ENCODE results near the gene KRTAP5-5. TPM values are rescaled to one million over a fixed set of nuclear protein-coding genes. Genes with fewer than 3 reads are reported as not detected.
"Not testable (repeated sequence)": the region's sequence is repeated elsewhere in the genome, so short reads cannot be mapped to it uniquely, and the experiment has no call there.

KRTAP5-5 gene
- total RNA-seq, 1 donor from 2014 or later, result not detected

GRCh38 chr11:1598816-1599215 is 30.8 kb upstream of the KRTAP5-5 start:
- Mint-ChIP-seq H3K9me3 (ENCODE audit: unreplicated experiment) (peaks cover 16% of the 10 kb centered on the region), H3K27ac (ENCODE audit: unreplicated experiment) (no peak overlapping the region), H3K4me1 (ENCODE audit: low read depth, unreplicated experiment) (no peaks in the 10 kb centered on the region), H3K36me3 (ENCODE audit: unreplicated experiment) (peaks cover 14% of the 10 kb centered on the region), H3K27me3 (ENCODE audit: unreplicated experiment) (peaks cover 9% of the 10 kb centered on the region), H3K4me3 (ENCODE audit: unreplicated experiment) (no peak overlapping the region)
- no peak for DNase-seq
- no peak for TF ChIP-seq CTCF (IDR thresholded peaks at IDR 0.05; ENCODE audit: partially characterized antibody, unreplicated experiment)

GRCh38 chr11:1600626-1601025 is 28.9 kb upstream of the KRTAP5-5 start:
- Mint-ChIP-seq H3K9me3 (ENCODE audit: unreplicated experiment) (peaks cover 16% of the 10 kb centered on the region), H3K27me3 (ENCODE audit: unreplicated experiment) (peaks cover 9% of the 10 kb centered on the region), H3K36me3 (ENCODE audit: unreplicated experiment) (peaks cover 14% of the 10 kb centered on the region), H3K27ac (ENCODE audit: unreplicated experiment) (no peak overlapping the region), H3K4me1 (ENCODE audit: low read depth, unreplicated experiment) (no peaks in the 10 kb centered on the region), H3K4me3 (ENCODE audit: unreplicated experiment) (no peak overlapping the region)
- no peak for TF ChIP-seq CTCF (IDR thresholded peaks at IDR 0.05; ENCODE audit: partially characterized antibody, unreplicated experiment)
- no peak for DNase-seq

GRCh38 chr11:1601663-1602062 is 27.9 kb upstream of the KRTAP5-5 start:
- not testable (repeated sequence) for H3K27me3 Mint-ChIP-seq (ENCODE audit: unreplicated experiment); DNase-seq
- H3K36me3 Mint-ChIP-seq (ENCODE audit: unreplicated experiment), result peaks cover 14% of the 10 kb centered on the region

GRCh38 chr11:1603629-1604028 is 25.9 kb upstream of the KRTAP5-5 start:
- DNase-seq, result no peak
- Mint-ChIP-seq H3K4me3 (ENCODE audit: unreplicated experiment) (no peak overlapping the region), H3K36me3 (ENCODE audit: unreplicated experiment) (peaks cover 2% of the 10 kb centered on the region), H3K27me3 (ENCODE audit: unreplicated experiment) (peaks cover 10% of the 10 kb centered on the region), H3K9me3 (ENCODE audit: unreplicated experiment) (peaks cover 18% of the 10 kb centered on the region), H3K27ac (ENCODE audit: unreplicated experiment) (no peak overlapping the region), H3K4me1 (ENCODE audit: low read depth, unreplicated experiment) (peaks cover 3% of the 10 kb centered on the region)
- TF ChIP-seq CTCF (IDR thresholded peaks at IDR 0.05; ENCODE audit: partially characterized antibody, unreplicated experiment), result no peak

More at GRCh38 chr11:1601663-1602062, 27.9 kb upstream of the KRTAP5-5 start:
- H3K9me3 Mint-ChIP-seq (ENCODE audit: unreplicated experiment), result peaks cover 17% of the 10 kb centered on the region
- H3K4me3 Mint-ChIP-seq (ENCODE audit: unreplicated experiment); H3K27ac Mint-ChIP-seq (ENCODE audit: unreplicated experiment); H3K4me1 Mint-ChIP-seq (ENCODE audit: low read depth, unreplicated experiment): not testable (repeated sequence)

GRCh38 chr11:1604181-1604580 is 25.4 kb upstream of the KRTAP5-5 start:
- H3K4me1 Mint-ChIP-seq (ENCODE audit: low read depth, unreplicated experiment), result peaks cover 3% of the 10 kb centered on the region
- no peak overlapping the region for H3K27ac Mint-ChIP-seq (ENCODE audit: unreplicated experiment)
- H3K4me3 Mint-ChIP-seq (ENCODE audit: unreplicated experiment), result no peak overlapping the region
- no peaks in the 10 kb centered on the region for H3K36me3 Mint-ChIP-seq (ENCODE audit: unreplicated experiment)
- no peak for DNase-seq
- TF ChIP-seq CTCF (IDR thresholded peaks at IDR 0.05; ENCODE audit: partially characterized antibody, unreplicated experiment), result no peak
- peaks cover 10% of the 10 kb centered on the region for H3K27me3 Mint-ChIP-seq (ENCODE audit: unreplicated experiment)
- H3K9me3 Mint-ChIP-seq (ENCODE audit: unreplicated experiment), result peaks cover 16% of the 10 kb centered on the region

All from glutamatergic neuron (in vitro differentiated cells).